Measurements from ENCODE around the gene C1orf174. TPM values are rescaled to one million over a fixed set of nuclear protein-coding genes. Genes with fewer than 3 reads are reported as not detected.

Gene C1orf174
- total RNA-seq, 1 donor from 2014 or later, result 44.9 TPM

Other genes with a start within 250 kb of the C1orf174 start
- gene TP73, start 247.8 kb downstream of the C1orf174 start, total RNA-seq, result 2.4 and 2.5 TPM in 2 replicates
- 0.07 TPM in 1 of 2 replicates, not detected in the other for gene CCDC27, start 147.8 kb downstream of the C1orf174 start, total RNA-seq
- gene SMIM1, start 127.5 kb downstream of the C1orf174 start, total RNA-seq, result 1.4 and 2.3 TPM in 2 replicates
- gene LRRC47, start 103.8 kb downstream of the C1orf174 start, total RNA-seq, result 40.4 and 41.3 TPM in 2 replicates
- 35.4 and 49.9 TPM in 2 replicates for gene CEP104, start 43.1 kb downstream of the C1orf174 start, total RNA-seq
- gene DFFB, start 42.8 kb downstream of the C1orf174 start, total RNA-seq, result 15.2 and 17.3 TPM in 2 replicates

Measured in activated T-helper 2 cell treated with anti-CD3 and anti-CD28 coated beads, Interferon-gamma antibody, Interleukin-2, Interleukin-4, amounts not matched to agents 10 μg/mL and 5 μg/mL and 100 μg/mL, durations not matched to agents 14 hours and 24 hours and 36 hours (primary cell).